Measurements from ENCODE around the gene SNTG2. TPM values are rescaled to one million over a fixed set of nuclear protein-coding genes. Genes with fewer than 3 reads are reported as not detected.

The SNTG2 gene
- total RNA-seq, 2 donors from 2014 or later, result 4.1 to 11.9 TPM

DNA sequence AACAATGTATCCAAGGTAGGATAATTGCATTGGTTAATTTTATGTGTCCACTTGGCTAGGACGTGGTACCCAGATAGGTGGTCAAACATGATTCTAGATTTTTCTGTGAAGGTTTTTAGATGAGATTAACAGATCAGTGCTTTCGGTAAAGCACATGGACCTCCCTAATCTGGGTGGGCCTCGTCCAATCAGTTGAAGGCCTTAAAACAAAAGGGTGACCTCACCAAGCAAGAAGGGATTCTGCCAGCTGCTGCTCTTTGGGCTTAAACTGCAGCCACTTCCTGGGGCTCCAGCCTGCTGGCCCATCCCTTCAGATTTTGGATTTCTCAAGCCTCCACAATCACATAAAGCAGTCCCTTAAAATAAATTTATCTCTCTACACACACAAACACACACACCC, 236.5 kb downstream of the SNTG2 start:
- Mint-ChIP-seq H3K27ac (no peak overlapping the region), H3K4me1 (no peaks in the 10 kb centered on the region), H3K27me3 (ENCODE audit: insufficient read depth) (no peaks in the 10 kb centered on the region), H3K4me3 (no peak overlapping the region), H3K36me3 (ENCODE audit: low read depth) (peaks cover 12% of the 10 kb centered on the region), H3K9me3 (peaks cover 36% of the 10 kb centered on the region)
- Histone ChIP-seq H3K9ac (ENCODE audit: extremely low read depth, low read length, poor library complexity, severe bottlenecking) (no peak overlapping the region), H3K27me3 (ENCODE audit: control insufficient read depth, insufficient read depth, low read length, poor library complexity, severe bottlenecking) (no peaks in the 10 kb centered on the region), H3K4me1 (ENCODE audit: control insufficient read depth, insufficient read depth, low read length) (no peaks in the 10 kb centered on the region), H3K36me3 (ENCODE audit: control insufficient read depth, insufficient read depth, low read length) (no peaks in the 10 kb centered on the region), H3K27ac (ENCODE audit: low read depth, low read length) (no peak overlapping the region), H3K4me3 (ENCODE audit: low read length) (no peak overlapping the region), H3K9me3 (ENCODE audit: control insufficient read depth, low read length) (no peaks in the 10 kb centered on the region)
- DNase-seq, result no peak
- 90 to 93% methylated on average over 2 to 3 of the region's 3 CpGs for WGBS, 2 experiments (ENCODE audit: insufficient coverage in 1 of 2, insufficient read length in 1 of 2)
- no peak for TF ChIP-seq CTCF (conservative IDR thresholded peaks at IDR 0.05)

DNA sequence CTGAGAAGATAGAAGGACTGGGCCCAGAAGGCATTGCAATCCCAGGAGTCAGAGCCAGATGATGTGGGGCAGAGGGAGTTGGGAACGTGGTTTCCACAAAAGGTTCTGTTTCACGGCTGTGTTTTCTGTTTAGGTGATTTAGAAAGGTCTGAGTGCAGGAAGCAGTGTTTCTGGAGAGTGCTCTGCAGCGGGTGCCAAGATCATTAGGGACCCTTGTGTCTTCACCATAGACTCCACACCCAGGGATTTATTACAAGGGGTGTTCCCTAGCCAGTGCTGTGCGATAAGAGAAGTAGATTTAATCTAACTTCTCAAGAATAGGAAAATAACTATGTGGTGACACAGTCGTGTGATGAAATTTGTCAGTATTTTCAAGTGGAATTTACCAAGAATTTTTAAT, 241.5 kb downstream of the SNTG2 start:
- no peaks in the 10 kb centered on the region for H3K36me3 Mint-ChIP-seq (ENCODE audit: low read depth)
- no peak overlapping the region for H3K9ac ChIP-seq (ENCODE audit: extremely low read depth, low read length, poor library complexity, severe bottlenecking)
- no peaks in the 10 kb centered on the region for H3K4me1 Mint-ChIP-seq
- no peaks in the 10 kb centered on the region for H3K36me3 ChIP-seq (ENCODE audit: control insufficient read depth, insufficient read depth, low read length)
- no peaks in the 10 kb centered on the region for H3K27me3 ChIP-seq (ENCODE audit: control insufficient read depth, insufficient read depth, low read length, poor library complexity, severe bottlenecking)
- H3K4me1 ChIP-seq (ENCODE audit: control insufficient read depth, insufficient read depth, low read length), result no peaks in the 10 kb centered on the region
- H3K27me3 Mint-ChIP-seq (ENCODE audit: insufficient read depth), result no peaks in the 10 kb centered on the region
- DNase-seq, result no peak
- no peak overlapping the region for H3K4me3 Mint-ChIP-seq
- H3K9me3 Mint-ChIP-seq, result peaks cover 12% of the 10 kb centered on the region
- peaks cover 6% of the 10 kb centered on the region for H3K9me3 ChIP-seq (ENCODE audit: control insufficient read depth, low read length)
- 92 to 100% methylated on average over 1 to 5 of the region's 5 CpGs for WGBS, 2 experiments (ENCODE audit: insufficient coverage in 1 of 2, insufficient read length in 1 of 2)
- no peak overlapping the region for H3K27ac ChIP-seq (ENCODE audit: low read depth, low read length)
- no peak for TF ChIP-seq CTCF (conservative IDR thresholded peaks at IDR 0.05)
- H3K4me3 ChIP-seq (ENCODE audit: low read length), result no peak overlapping the region
- H3K27ac Mint-ChIP-seq, result no peak overlapping the region

DNA sequence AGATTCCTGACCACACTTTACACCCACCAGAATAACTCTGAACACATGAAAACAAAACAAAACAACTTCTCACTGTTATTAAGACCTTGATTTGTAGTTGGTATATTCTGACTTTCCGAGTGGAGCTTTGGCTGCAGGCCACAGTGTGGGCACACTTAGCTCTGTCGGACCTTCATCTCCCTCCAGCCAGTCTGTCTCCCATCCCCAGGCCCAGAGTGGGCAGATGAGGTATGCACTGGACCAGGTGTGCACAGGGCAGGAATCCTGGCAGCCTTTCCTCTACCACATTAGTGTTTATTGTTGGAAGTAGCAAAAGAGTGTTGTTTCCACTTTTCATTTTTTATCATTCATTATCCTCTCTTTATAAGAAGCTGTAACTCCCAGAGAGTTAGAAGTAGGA, 243.2 kb downstream of the SNTG2 start:
- Histone ChIP-seq H3K9me3 (ENCODE audit: control insufficient read depth, low read length) (peaks cover 6% of the 10 kb centered on the region), H3K4me3 (ENCODE audit: low read length) (no peak overlapping the region), H3K27me3 (ENCODE audit: control insufficient read depth, insufficient read depth, low read length, poor library complexity, severe bottlenecking) (no peaks in the 10 kb centered on the region), H3K9ac (ENCODE audit: extremely low read depth, low read length, poor library complexity, severe bottlenecking) (no peak overlapping the region), H3K36me3 (ENCODE audit: control insufficient read depth, insufficient read depth, low read length) (no peaks in the 10 kb centered on the region), H3K4me1 (ENCODE audit: control insufficient read depth, insufficient read depth, low read length) (no peaks in the 10 kb centered on the region), H3K27ac (ENCODE audit: low read depth, low read length) (no peak overlapping the region)
- Mint-ChIP-seq H3K27me3 (ENCODE audit: insufficient read depth) (no peaks in the 10 kb centered on the region), H3K27ac (peak overlapping the region; percentile 6), H3K4me3 (no peak overlapping the region), H3K36me3 (ENCODE audit: low read depth) (no peaks in the 10 kb centered on the region), H3K9me3 (peaks cover 11% of the 10 kb centered on the region), H3K4me1 (no peaks in the 10 kb centered on the region)
- WGBS, 2 experiments (ENCODE audit: insufficient coverage in 1 of 2, insufficient read length in 1 of 2), result 84% methylated on average over 2 of the region's 2 CpGs; no CpG with 5 or more reads in 1 of the 2 experiments
- no peak for DNase-seq
- TF ChIP-seq CTCF (conservative IDR thresholded peaks at IDR 0.05), result no peak

Measured in endodermal cell (in vitro differentiated cells).